ENCODE measurements around the gene PRKN.

PRKN gene

DNA sequence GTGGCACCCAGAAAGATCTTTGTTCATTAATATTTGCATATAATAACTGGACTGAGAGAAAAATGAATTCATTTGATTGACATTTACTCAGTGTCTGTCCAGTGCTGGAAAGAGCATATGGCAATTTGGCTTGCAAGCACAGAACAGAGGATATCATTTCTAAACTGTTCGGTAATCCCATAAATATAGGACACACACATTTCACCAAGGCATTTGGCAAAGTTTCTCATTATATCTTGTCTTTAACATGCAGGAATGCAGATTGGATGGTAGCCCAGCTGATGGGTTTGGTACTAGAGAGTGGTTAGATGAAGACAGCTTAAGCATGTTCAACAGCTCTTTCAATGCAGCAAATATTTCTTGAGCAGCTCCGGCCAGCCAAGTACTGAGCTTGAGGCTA is 259.2 kb downstream of the PRKN start:
- H3K36me3 Mint-ChIP-seq (ENCODE audit: low read depth) = no peaks in the 10 kb centered on the region
- H3K4me3 Mint-ChIP-seq = no peak overlapping the region
- H3K9me3 Mint-ChIP-seq = peaks cover 3% of the 10 kb centered on the region
- no peak overlapping the region for H3K27ac Mint-ChIP-seq
- H3K27me3 Mint-ChIP-seq (ENCODE audit: low read depth, poor library complexity) = no peaks in the 10 kb centered on the region
- TF ChIP-seq, protein P1, sequence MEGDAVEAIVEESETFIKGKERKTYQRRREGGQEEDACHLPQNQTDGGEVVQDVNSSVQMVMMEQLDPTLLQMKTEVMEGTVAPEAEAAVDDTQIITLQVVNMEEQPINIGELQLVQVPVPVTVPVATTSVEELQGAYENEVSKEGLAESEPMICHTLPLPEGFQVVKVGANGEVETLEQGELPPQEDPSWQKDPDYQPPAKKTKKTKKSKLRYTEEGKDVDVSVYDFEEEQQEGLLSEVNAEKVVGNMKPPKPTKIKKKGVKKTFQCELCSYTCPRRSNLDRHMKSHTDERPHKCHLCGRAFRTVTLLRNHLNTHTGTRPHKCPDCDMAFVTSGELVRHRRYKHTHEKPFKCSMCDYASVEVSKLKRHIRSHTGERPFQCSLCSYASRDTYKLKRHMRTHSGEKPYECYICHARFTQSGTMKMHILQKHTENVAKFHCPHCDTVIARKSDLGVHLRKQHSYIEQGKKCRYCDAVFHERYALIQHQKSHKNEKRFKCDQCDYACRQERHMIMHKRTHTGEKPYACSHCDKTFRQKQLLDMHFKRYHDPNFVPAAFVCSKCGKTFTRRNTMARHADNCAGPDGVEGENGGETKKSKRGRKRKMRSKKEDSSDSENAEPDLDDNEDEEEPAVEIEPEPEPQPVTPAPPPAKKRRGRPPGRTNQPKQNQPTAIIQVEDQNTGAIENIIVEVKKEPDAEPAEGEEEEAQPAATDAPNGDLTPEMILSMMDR (IDR thresholded peaks at IDR 0.05) = no peak
- H3K4me1 Mint-ChIP-seq = peaks cover 5% of the 10 kb centered on the region
- no peak for DNase-seq

GRCh38 chr6:162467679-162468078 is 259.9 kb downstream of the PRKN start:
- Mint-ChIP-seq H3K27me3 (ENCODE audit: low read depth, poor library complexity) (no peaks in the 10 kb centered on the region), H3K9me3 (peaks cover 3% of the 10 kb centered on the region), H3K4me1 (peaks cover 5% of the 10 kb centered on the region), H3K4me3 (no peak overlapping the region), H3K27ac (no peak overlapping the region), H3K36me3 (ENCODE audit: low read depth) (no peaks in the 10 kb centered on the region)
- DNase-seq = no peak
- TF ChIP-seq, protein P1 (IDR thresholded peaks at IDR 0.05) = no peak

- no peak for DNase-seq
- TF ChIP-seq, protein P1 (IDR thresholded peaks at IDR 0.05) = no peak
- Mint-ChIP-seq H3K27me3 (ENCODE audit: low read depth, poor library complexity) (no peaks in the 10 kb centered on the region), H3K4me3 (no peak overlapping the region), H3K4me1 (peaks cover 5% of the 10 kb centered on the region), H3K9me3 (peaks cover 12% of the 10 kb centered on the region), H3K27ac (no peak overlapping the region), H3K36me3 (ENCODE audit: low read depth) (no peaks in the 10 kb centered on the region)
Measured at GRCh38 chr6:162463576-162463975, 264.0 kb downstream of the PRKN start.

DNA sequence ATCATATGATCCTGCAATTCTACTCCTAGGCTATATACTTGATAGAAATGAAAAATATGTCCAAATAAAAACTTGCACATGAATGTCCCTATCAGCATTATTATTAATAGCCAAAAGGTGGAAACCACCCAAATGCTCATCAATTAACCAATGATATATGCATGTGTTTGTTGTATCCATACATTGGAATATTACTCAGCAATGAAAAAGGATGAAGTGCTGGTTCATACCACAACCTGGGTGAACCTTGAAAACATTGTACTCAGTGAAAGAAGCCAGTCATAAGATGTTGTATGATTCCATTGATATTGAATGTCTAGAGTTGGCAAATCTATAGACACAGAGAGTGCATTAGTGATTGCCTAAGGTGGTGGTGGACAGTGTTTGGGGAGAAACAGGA is 267.6 kb downstream of the PRKN start:
- H3K27me3 Mint-ChIP-seq (ENCODE audit: low read depth, poor library complexity) = no peaks in the 10 kb centered on the region
- peaks cover 18% of the 10 kb centered on the region for H3K9me3 Mint-ChIP-seq
- no peak overlapping the region for H3K4me3 Mint-ChIP-seq
- DNase-seq = no peak
- H3K36me3 Mint-ChIP-seq (ENCODE audit: low read depth) = peaks cover 5% of the 10 kb centered on the region
- TF ChIP-seq, protein P1 (IDR thresholded peaks at IDR 0.05) = no peak
- H3K4me1 Mint-ChIP-seq = no peaks in the 10 kb centered on the region
- H3K27ac Mint-ChIP-seq = no peak overlapping the region

- H3K27ac Mint-ChIP-seq = no peak overlapping the region
- no peaks in the 10 kb centered on the region for H3K9me3 Mint-ChIP-seq
- TF ChIP-seq, protein P1 (IDR thresholded peaks at IDR 0.05) = no peak
- H3K4me1 Mint-ChIP-seq = peaks cover 11% of the 10 kb centered on the region
- no peak overlapping the region for H3K4me3 Mint-ChIP-seq
- no peaks in the 10 kb centered on the region for H3K36me3 Mint-ChIP-seq (ENCODE audit: low read depth)
- no peak for DNase-seq
- peaks cover 8% of the 10 kb centered on the region for H3K27me3 Mint-ChIP-seq (ENCODE audit: low read depth, poor library complexity)
Measured at GRCh38 chr6:162450358-162450757, 277.2 kb downstream of the PRKN start.

- peaks cover 11% of the 10 kb centered on the region for H3K4me1 Mint-ChIP-seq
- H3K9me3 Mint-ChIP-seq = no peaks in the 10 kb centered on the region
Measured at GRCh38 chr6:162448294-162448693, 279.3 kb downstream of the PRKN start.

More at GRCh38 chr6:162448294-162448693, 279.3 kb downstream of the PRKN start:
- Mint-ChIP-seq H3K4me3 (no peak overlapping the region), H3K36me3 (ENCODE audit: low read depth) (no peaks in the 10 kb centered on the region), H3K27me3 (ENCODE audit: low read depth, poor library complexity) (peaks cover 8% of the 10 kb centered on the region), H3K27ac (no peak overlapping the region)
- TF ChIP-seq, protein P1 (IDR thresholded peaks at IDR 0.05) = no peak
- DNase-seq = no peak

Measured in nephron progenitor cell (in vitro differentiated cells).